Measurements from ENCODE around the gene TRIM26. TPM values are rescaled to one million over a fixed set of nuclear protein-coding genes. Genes with fewer than 3 reads are reported as not detected.
"Not testable (repeated sequence)": the region's sequence is repeated elsewhere in the genome, so short reads cannot be mapped to it uniquely, and the experiment has no call there.

Gene TRIM26
- total RNA-seq, 1 experiment from 2014 or later, result 28.3 TPM

DNA sequence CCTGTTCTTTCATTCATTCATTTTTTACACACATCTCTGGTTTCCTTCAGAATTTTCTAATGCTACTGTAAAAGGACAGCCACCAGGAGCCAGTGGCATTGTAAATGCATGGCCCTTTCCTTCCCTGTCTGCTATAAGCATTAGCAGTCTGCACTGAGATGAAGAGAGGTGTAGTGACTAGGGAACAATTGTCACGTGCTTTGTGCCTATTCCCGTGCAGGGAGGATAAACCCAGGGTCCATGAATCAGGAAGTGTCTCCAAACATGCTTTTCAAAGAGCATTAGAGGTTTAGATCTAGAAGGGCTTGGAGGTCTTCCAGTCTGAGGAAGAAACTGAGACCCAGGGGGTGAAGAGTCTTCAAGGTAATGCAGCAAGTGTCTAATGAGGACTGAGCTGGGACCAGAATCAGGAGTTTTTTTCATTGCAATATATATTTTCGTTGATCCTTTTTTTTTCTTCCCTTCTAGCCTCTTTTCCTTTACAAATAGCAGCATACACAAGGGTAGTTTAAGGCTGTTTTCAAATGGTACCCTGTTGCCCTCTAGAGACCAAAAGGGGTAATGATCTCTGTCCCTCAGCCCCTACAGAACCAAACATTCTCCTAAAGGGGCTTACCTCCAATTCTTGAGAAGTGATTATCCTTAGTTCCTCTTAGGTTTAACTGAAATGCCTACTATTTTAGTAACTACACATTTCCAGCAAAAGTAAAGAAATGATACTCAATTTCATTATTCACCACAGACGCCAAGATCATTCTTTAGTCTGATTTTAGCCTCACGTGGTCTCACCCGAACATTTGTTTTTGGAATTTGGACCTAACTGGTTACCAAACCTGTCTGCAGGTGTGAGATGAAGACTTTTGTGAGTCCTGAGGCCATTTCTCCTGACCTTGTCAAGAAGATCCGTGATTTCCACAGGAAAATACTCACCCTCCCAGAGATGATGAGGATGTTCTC, 43.3 kb downstream of the TRIM26 start:
- H3K4me3 ChIP-seq (ENCODE audit: insufficient read depth, low read depth, low read length), result no peak overlapping the region
- peaks cover 37% of the 10 kb centered on the region for H3K27me3 ChIP-seq (ENCODE audit: control insufficient read depth, insufficient read depth, low read length)
- DNase-seq, result peak; percentile 75
- H3K36me3 ChIP-seq (replicated peaks; ENCODE audit: control insufficient read depth, insufficient read depth, low read length), result no peaks in the 10 kb centered on the region

DNA sequence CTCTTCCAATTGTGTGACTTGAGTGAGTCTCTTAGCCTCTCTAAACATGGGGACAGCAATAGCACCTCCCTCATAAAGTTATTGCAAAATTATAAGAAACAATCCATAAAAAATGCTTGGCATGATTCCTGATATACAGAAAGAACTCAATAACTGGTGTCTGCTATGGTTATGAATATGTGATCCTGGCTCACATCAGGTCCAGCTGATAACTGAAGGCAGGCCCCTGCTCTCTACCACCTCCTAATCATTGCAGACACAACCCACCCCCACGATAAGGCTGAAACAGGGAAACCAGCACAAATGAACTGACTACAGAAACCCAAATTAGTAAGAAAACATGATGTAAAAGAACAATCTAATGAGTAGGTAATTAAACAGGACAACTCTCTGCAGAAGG, 44.5 kb downstream of the TRIM26 start:
- Histone ChIP-seq H3K27me3 (ENCODE audit: control insufficient read depth, insufficient read depth, low read length) (peaks cover 37% of the 10 kb centered on the region), H3K4me3 (ENCODE audit: insufficient read depth, low read depth, low read length) (no peak overlapping the region), H3K36me3 (replicated peaks; ENCODE audit: control insufficient read depth, insufficient read depth, low read length) (no peaks in the 10 kb centered on the region)
- no peak for DNase-seq

DNA sequence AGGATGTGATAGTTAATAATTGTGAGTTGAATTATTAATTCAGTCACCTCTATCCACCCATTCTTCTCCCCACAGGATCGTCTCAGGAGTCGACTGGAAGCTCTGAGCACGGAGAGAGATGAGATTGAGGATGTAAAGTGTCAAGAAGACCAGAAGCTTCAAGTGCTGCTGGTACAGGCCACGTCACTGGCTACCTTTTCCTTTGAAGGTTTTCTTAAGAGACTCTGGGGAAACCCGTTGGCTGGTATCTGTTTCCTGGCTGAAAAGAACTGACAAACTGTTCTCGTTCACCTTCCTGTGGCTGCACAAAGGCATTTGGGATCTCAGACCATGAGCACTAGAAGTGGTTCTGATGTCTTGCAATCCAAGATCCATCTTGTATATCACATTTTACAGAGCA, 46.1 kb downstream of the TRIM26 start:
- DNase-seq, result no peak
- Histone ChIP-seq H3K36me3 (replicated peaks; ENCODE audit: control insufficient read depth, insufficient read depth, low read length) (no peaks in the 10 kb centered on the region), H3K27me3 (ENCODE audit: control insufficient read depth, insufficient read depth, low read length) (peaks cover 26% of the 10 kb centered on the region), H3K4me3 (ENCODE audit: insufficient read depth, low read depth, low read length) (no peak overlapping the region)

DNA sequence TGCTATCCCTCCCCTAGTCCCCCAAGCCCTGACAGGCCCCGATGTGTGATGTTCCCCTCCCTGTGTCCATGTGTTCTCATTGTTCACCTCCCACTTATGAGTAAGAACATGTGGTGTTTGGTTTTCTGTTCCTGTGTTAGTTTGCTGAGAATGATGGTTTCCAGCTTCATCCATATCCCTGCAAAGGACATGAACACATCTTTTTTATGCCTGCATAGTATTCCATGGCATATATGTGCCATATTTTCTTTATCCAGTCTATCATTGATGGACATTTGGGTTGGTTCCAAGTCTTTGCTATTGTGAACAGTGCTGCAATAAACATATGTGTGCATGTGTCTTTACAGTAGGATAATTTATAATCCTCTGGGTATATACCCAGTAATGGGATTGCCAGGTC, 48.0 kb downstream of the TRIM26 start:
- H3K27me3 ChIP-seq (ENCODE audit: control insufficient read depth, insufficient read depth, low read length); H3K4me3 ChIP-seq (ENCODE audit: insufficient read depth, low read depth, low read length); H3K36me3 ChIP-seq (replicated peaks; ENCODE audit: control insufficient read depth, insufficient read depth, low read length); DNase-seq: not testable (repeated sequence)

DNA sequence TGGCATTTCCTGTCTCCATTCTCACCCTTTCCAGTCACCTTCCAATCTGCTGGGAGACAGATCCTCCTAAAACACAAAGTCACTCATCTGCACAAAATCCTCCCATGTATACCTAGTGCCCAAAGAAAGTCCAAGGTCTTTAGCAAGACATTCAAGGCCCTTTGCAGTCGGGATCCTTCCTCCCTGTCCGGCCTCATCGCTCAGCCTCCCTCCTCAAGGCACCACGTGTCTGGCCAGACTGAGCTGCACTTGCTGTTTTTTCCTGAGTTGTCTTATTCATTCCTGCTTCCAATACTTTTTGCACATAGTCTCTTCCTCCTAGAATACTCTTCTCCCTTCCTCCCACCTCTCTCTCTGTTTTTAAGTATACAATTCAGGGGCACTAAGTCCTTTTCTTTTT, 48.5 kb downstream of the TRIM26 start:
- H3K4me3 ChIP-seq (ENCODE audit: insufficient read depth, low read depth, low read length), result no peak overlapping the region
- H3K27me3 ChIP-seq (ENCODE audit: control insufficient read depth, insufficient read depth, low read length), result peaks cover 5% of the 10 kb centered on the region
- DNase-seq, result no peak
- no peaks in the 10 kb centered on the region for H3K36me3 ChIP-seq (replicated peaks; ENCODE audit: control insufficient read depth, insufficient read depth, low read length)

DNA sequence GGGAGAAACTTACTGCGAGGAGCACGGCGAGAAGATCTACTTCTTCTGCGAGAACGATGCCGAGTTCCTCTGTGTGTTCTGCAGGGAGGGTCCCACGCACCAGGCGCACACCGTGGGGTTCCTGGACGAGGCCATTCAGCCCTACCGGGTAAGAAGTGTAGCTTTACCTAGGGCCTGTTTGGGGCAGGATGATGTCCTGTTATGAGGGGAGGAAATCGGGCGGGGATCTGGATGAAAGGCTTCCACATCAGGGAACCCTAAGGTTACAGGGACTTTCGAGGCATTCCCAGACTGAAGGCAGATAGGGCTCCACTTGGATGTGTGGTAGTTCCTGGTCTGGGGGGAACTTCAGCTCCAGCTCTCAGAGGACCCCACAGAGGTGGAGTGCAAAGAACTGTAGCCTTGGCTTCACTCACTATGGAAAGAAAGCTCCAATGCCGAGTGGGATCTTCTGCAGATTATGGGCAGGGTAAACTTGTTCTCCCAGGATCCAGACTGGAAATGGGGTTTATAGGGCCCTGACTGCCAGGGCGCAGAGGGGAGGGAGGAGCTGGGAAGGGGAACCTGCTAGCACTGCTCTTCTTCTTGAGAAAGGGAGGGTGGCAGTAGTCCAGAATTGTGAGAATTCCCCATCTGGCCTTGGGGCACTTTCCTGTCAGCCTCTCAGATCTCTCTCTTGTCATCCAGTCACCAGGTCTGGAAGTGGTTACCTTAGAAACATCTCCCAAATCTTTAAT, 49.1 kb downstream of the TRIM26 start:
- Histone ChIP-seq H3K36me3 (replicated peaks; ENCODE audit: control insufficient read depth, insufficient read depth, low read length) (no peaks in the 10 kb centered on the region), H3K4me3 (ENCODE audit: insufficient read depth, low read depth, low read length) (no peak overlapping the region), H3K27me3 (ENCODE audit: control insufficient read depth, insufficient read depth, low read length) (peaks cover 4% of the 10 kb centered on the region)
- no peak for DNase-seq

DNA sequence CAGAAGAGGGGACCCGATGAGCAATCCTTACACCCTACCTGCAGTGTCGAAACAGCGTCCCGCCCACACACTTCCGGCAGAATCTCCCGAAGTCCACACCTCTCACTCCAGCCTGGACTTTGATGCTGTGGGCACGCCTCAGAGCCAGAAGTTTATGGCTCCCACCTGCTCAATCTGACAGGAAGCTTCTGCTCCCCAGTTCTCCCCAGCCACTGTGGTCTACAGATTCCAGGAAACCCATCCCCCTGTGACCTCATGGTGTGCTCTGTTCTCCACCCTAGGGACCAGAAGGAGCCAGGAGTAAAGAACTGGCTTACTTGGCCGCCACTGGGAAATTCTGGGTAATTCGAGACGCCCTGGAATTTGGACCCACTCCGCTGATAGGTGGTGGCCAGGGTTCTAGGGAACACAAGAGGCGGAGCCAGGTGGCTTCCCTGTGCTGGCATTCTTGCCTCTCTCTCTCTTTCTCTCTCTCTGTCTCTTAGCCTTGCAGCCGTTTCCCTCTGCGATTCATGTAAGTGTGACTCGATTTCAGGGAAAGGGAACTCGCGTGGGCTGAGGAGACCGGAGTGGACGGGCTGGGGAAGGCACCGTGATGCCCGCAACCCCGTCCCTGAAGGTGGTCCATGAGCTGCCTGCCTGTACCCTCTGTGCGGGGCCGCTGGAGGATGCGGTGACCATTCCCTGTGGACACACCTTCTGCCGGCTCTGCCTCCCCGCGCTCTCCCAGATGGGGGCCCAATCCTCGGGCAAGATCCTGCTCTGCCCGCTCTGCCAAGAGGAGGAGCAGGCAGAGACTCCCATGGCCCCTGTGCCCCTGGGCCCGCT, 49.9 kb downstream of the TRIM26 start, which contains the start of gene TRIM15:
TRIM15 (plus strand) TSS at position 457 of the 828 bp plus-strand sequence; CDS start at position 596, 139 bp downstream.
- Histone ChIP-seq H3K27me3 (ENCODE audit: control insufficient read depth, insufficient read depth, low read length) (peaks cover 4% of the 10 kb centered on the region), H3K36me3 (replicated peaks; ENCODE audit: control insufficient read depth, insufficient read depth, low read length) (no peaks in the 10 kb centered on the region), H3K4me3 (ENCODE audit: insufficient read depth, low read depth, low read length) (no peak within 1 kb of the TSS)
- no peak for DNase-seq

DNA sequence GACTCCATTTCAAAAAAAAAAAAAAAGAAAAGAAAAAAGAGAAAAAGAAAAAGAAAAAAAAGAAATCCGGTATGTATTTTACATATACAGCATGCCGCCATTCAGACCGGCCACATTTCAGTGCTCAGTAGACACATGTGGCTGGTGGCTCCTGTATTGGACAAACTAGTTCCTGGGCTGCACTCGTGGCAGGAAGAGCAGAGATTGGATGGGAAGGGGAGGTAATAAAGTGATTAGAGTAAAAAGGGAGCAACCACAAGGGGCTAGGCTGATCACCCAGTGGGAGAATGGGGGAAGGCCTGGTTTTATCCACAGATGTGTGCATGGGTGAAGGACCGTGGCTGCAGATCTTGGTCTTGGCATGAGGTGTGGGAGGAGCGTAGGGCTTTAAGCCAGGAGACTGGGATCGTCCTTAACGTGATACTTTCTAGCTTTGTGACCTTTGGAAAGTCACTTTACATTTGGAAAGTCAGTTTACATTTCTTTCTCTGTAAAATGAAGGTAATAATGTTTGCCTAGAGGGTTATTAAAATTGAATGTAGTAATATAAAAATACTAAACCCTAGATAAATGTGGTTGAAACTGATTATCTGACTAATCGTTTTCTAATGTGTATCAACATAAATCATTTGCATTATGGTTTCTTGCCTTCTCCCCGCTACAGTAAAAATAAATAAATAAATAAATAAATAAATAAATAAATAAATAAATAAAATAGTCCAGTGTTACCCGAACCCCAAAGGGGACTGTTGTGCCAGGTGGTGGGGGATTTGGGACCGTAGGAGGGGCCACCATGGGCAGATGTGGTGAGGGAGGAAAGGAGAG, 50.7 kb downstream of the TRIM26 start:
- no peak overlapping the region for H3K4me3 ChIP-seq (ENCODE audit: insufficient read depth, low read depth, low read length)
- peaks cover 4% of the 10 kb centered on the region for H3K27me3 ChIP-seq (ENCODE audit: control insufficient read depth, insufficient read depth, low read length)
- no peaks in the 10 kb centered on the region for H3K36me3 ChIP-seq (replicated peaks; ENCODE audit: control insufficient read depth, insufficient read depth, low read length)
- DNase-seq, result no peak

DNA sequence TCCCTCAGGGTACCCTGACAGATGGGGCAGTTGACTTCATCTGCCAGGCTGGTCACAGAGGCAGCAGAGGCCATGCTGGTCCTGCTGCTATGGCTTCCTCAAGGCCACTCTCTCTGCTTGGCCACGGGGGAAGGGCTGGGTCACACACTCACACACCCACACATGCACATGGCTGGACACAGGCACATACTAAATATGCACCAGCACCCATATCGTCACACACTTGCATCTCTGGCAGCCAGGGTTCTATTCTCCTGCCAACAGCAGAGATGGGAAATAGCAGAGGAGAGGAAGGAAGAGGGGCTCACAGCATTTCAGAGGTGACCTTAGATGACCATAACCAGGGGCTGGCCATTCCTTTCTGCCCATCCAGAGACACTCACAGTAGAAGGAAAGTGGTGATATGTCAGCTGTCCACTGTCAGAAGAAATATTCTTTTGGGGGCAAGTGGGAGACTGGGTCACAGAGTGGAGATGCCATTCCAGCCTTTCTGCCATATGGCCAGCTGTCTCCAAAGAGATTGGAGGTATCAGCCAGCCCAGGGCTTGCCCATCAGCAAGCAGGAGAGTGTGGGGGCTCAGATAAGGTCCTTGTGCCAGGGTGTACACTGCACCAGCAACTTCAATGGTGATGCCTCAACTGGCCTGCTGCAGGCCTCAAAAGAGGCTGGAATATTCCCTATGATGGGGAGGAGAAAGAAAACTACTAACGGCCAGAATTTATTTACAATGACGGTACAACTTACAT, 52.2 kb downstream of the TRIM26 start, which contains the start of gene TRIM10:
TRIM10 (minus strand) TSS at position 427 of the 747 bp plus-strand sequence; CDS start at position 74, 353 bp downstream.
- Histone ChIP-seq H3K27me3 (ENCODE audit: control insufficient read depth, insufficient read depth, low read length) (peaks cover 2% of the 10 kb centered on the region), H3K4me3 (ENCODE audit: insufficient read depth, low read depth, low read length) (no peak within 1 kb of the TSS), H3K36me3 (replicated peaks; ENCODE audit: control insufficient read depth, insufficient read depth, low read length) (no peaks in the 10 kb centered on the region)
- DNase-seq, result no peak

DNA sequence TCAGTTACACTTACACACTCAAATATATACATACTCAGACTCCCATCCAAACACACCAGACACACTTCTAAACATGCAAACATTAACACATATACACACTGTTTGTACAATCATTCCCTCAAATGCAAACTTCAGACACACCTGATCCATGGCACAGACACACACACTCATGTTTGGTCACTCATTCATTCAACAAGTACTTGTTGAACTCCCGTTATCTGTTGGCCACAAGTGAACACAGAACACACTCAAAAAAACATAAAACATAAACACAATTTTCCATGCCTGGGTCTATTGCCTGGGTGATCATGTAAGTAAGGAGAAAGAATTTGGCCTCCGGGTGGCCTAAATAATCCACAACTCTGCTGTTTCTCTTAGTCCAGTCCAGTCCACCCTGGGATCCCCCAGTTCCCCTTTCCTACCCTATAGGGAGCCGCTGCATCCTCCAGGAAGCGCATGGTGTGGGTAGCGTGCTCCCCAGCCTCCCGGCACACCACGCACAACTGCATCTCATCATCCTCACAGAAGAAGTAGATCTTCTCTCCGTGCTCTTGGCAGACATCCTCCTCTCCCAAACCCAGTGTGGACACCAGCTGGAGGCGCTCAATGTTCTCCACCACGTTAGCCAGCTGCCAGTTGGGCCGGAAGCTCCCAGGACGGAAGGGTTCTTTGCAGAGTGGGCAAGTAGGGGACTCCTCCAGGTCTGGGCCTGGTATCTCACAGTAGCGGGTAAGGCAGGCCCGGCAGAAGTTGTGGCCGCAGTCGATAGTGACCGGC, 53.0 kb downstream of the TRIM26 start:
- Histone ChIP-seq H3K36me3 (replicated peaks; ENCODE audit: control insufficient read depth, insufficient read depth, low read length) (no peaks in the 10 kb centered on the region), H3K27me3 (ENCODE audit: control insufficient read depth, insufficient read depth, low read length) (peaks cover 2% of the 10 kb centered on the region), H3K4me3 (ENCODE audit: insufficient read depth, low read depth, low read length) (no peak overlapping the region)
- no peak for DNase-seq

DNA sequence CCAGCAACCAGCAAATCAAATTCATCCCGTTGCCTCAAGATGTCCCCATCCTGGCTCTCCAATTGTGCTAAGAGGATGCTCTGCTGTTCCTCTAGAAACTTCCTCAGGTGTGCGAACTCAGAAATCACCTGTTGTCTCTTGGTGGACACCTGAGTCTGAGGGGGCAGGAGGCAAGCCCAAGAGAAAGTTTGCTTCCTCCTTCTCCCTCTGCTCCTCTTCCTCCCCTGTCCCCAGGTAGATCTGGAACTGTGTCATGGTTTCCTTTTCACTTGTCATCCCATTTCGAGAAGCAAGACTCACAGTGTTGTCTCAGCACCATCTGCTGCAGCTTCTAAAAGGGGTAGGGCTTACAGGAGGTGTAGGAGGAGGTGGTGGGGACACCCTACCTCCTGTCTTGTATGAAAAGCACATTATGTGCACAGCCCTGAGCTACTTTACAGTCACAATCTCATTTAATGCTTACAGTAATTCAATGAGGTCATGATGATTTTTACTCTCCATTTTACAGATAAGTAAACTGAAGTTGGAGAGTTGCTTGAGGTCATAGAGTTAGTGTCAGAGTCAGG, 54.6 kb downstream of the TRIM26 start:
- no peak for DNase-seq
- Histone ChIP-seq H3K27me3 (ENCODE audit: control insufficient read depth, insufficient read depth, low read length) (peaks cover 2% of the 10 kb centered on the region; the same call in 1 of the 2 replicates), H3K4me3 (ENCODE audit: insufficient read depth, low read depth, low read length) (no peak overlapping the region), H3K36me3 (replicated peaks; ENCODE audit: control insufficient read depth, insufficient read depth, low read length) (no peaks in the 10 kb centered on the region)

DNA sequence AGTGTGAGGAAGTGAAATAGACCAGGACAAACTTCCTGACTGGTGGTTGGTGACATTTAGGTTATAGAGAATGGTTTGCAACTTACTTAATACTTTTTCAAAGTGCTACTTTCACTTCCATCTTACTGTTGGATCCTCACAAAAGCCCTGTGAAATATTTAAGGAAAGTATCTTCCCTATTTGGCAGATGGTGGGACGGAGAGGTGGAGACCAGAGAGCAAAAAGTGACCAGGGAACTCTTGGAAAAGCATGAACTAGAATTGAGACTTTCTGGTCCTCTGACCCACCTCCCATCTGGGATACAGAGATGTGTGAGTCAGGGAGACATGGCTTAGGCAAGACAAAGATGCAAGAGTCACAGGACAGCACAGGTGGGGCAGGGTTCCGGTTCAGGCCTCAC, 55.2 kb downstream of the TRIM26 start:
- Histone ChIP-seq H3K4me3 (ENCODE audit: insufficient read depth, low read depth, low read length) (no peak overlapping the region), H3K36me3 (replicated peaks; ENCODE audit: control insufficient read depth, insufficient read depth, low read length) (no peaks in the 10 kb centered on the region), H3K27me3 (ENCODE audit: control insufficient read depth, insufficient read depth, low read length) (peaks cover 3% of the 10 kb centered on the region; the same call in 1 of the 2 replicates)
- no peak for DNase-seq

Data from H7 (cell line).